ENCODE results near the gene CHIC1.

- TF ChIP-seq CTCF (IDR thresholded peaks at IDR 0.05) (no peak), POLR2AphosphoS5 (IDR thresholded peaks at IDR 0.05) (no peak)
Measured at GRCh38 chrX:73647212-73647611, 84.2 kb downstream of the CHIC1 start.

Data from prostate gland (tissue), 2 donors.